CD8-positive, alpha-beta memory T cell (primary cell): Measurements from ENCODE around the gene SOAT2. TPM values are rescaled to one million over a fixed set of nuclear protein-coding genes. Genes with fewer than 3 reads are reported as not detected.
A peak's percentile ranks its signal among the peaks of the same experiment; 100 is the strongest.

Experiments
- CTCF ChIA-PET: fragments of 350-600 bp; sonication (Branson Sonifier 250); formaldehyde crosslinking; loops from one replicate; lab custom pipeline; 2021; ENCODE audit warnings: antibody characterized with exemption; lab: Charles Lee
- POLR2A ChIA-PET: fragments of 350-600 bp; sonication (Branson Sonifier 250); formaldehyde crosslinking; loops from one replicate; lab custom pipeline; 2021; ENCODE audit warnings: antibody characterized with exemption; lab: Charles Lee
- DNase-seq, 5 donors: peaks; one replicate each; pipeline versions ENCODE4 v3.0.0 to v3.0.0-alpha.2; 2020 to 2022; ENCODE audit warnings: mixed read lengths in 1 of 5
- H3K27ac ChIP-seq: one replicate; pipeline ENCODE4 v1.7.0; 2013; ENCODE audit warnings: low read depth, mild to moderate bottlenecking, low read length, moderate library complexity
- H3K27me3 ChIP-seq: 2 replicates; pipeline ENCODE4 v1.7.0; 2013; ENCODE audit warnings: low read length, mild to moderate bottlenecking; ENCODE audit not compliant: insufficient read depth, poor library complexity, severe bottlenecking
- H3K36me3 ChIP-seq: 2 replicates; pipeline ENCODE4 v1.7.0; 2013; ENCODE audit warnings: mild to moderate bottlenecking, low read length, moderate library complexity; ENCODE audit not compliant: insufficient read depth
- H3K4me1 ChIP-seq: 2 replicates; pipeline ENCODE4 v1.7.0; 2013; ENCODE audit warnings: mild to moderate bottlenecking, low read length, moderate library complexity; ENCODE audit not compliant: insufficient read depth
- H3K4me3 ChIP-seq: 2 replicates; pipeline ENCODE4 v1.7.0; 2013; ENCODE audit warnings: mild to moderate bottlenecking, low read length
- H3K9me3 ChIP-seq: 2 replicates; pipeline ENCODE4 v1.7.0; 2013; ENCODE audit warnings: mild to moderate bottlenecking, low read length
- H3K27ac Mint-ChIP-seq, 8 donors: one replicate each; pipeline ENCODE4 v1.8.0; 2020 to 2021; ENCODE audit warnings: mixed read lengths in 8 of 8, mild to moderate bottlenecking in 6 of 8, inconsistent platforms in 3 of 8, moderate library complexity in 3 of 8
- H3K27me3 Mint-ChIP-seq, 2 donors: one replicate each; pipeline ENCODE4 v1.8.0; 2020 to 2021; ENCODE audit warnings: mixed read lengths in 2 of 2, mild to moderate bottlenecking in 1 of 2, moderate library complexity in 1 of 2
- H3K36me3 Mint-ChIP-seq, 3 donors: one replicate each; pipeline ENCODE4 v1.8.0; 2020 to 2021; ENCODE audit warnings: mixed read lengths in 3 of 3, inconsistent platforms in 1 of 3, mild to moderate bottlenecking in 1 of 3
- H3K4me1 Mint-ChIP-seq, 3 donors: one replicate each; pipeline ENCODE4 v1.8.0; 2020 to 2021; ENCODE audit warnings: mixed read lengths in 3 of 3, inconsistent platforms in 1 of 3, mild to moderate bottlenecking in 1 of 3
- H3K4me3 Mint-ChIP-seq, 7 donors: one replicate each; pipeline ENCODE4 v1.8.0; 2020 to 2021; ENCODE audit warnings: mixed read lengths in 7 of 7, mild to moderate bottlenecking in 6 of 7, moderate library complexity in 4 of 7, inconsistent platforms in 2 of 7
- H3K9me3 Mint-ChIP-seq, 5 donors: one replicate each; pipeline ENCODE4 v1.8.0; 2020 to 2022; ENCODE audit warnings: mixed read lengths in 5 of 5, mild to moderate bottlenecking in 3 of 5, moderate library complexity in 2 of 5, inconsistent platforms in 1 of 5
- polyA plus RNA-seq: library from polyadenylated mRNA; unstranded; fragments of 300-500 nt; fragmentation: Illumina TruSeq; gene quantifications from one replicate; pipeline ENCODE4 v1.2.3, GENCODE V29; 2021
- total RNA-seq, 2 experiments: library from RNA; stranded (reverse); gene quantifications; one replicate each; pipeline ENCODE4 v1.2.3, GENCODE V29; 2021

SOAT2 gene
- total and polyA plus RNA-seq, 3 experiments from 2014 or later: 0.48 to 1.00 (median 0.76) TPM

DNA sequence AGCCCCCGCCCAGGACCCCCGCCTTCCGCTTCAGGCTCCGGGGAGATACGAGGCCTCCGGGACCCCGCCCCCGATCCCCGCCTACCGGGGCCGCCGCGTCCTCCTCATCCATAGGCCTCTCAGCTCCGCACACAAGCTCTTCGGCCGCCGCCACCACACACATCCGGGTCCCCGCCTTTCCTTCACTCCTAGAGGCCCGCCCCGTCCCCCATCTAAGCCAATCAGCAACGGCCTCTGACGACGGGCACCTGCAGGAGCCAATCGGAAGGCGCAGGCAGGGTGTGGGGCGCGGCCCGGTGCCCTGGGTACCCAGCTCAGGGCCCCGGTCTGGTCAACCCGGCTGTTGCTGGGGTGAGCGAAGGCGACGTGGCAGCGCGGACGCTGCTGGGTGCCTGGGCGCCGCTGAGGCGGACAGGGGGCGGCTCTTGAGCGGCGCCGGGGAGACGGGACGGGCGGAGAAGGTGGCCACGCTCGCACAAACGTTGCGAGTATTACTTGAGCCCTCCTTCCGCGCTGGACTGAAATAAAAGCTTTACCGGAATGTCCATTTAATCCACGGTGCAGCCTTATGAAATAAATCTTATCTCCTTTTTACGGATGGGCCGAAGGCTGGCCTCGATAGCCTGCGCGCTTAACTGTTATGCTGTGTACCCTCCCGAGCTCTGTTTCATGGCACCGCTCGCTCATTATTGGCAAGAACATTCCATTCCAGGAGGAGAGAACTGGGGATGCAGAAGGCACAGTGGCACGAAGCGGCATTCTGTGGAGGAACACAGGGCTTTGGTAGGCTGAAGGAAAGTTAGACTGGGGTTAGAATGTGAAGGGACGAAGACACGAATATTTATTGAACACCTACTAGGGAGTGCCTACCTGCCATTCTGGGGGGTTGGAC is 23.8 kb upstream of the SOAT2 start, which contains the start of gene SPRYD3:
Gene SPRYD3, minus strand, starts transcription at position 165 of the 892 bp plus-strand sequence. Its CDS starts 57 bp downstream, at position 108.
- ChIA-PET CTCF (interaction anchor here (0.7 to 6.2 kb wide), 9 partner anchors 14 to 242 kb away, joined by 3 to 55 read pairs (median 8); partner anchors contain the start of genes AAAS, IGFBP6 and SOAT2), POLR2A (interaction anchor here (0.6 to 2.2 kb wide), 15 partner anchors 12 to 422 kb away, joined by 3 to 18 read pairs (median 6); partner anchors contain the start of genes AAAS, CSAD, EIF4B and IGFBP6)
- Histone ChIP-seq H3K4me3 (peak within 1 kb of the TSS; percentile 87), H3K9me3 (no peaks in the 10 kb centered on the region), H3K4me1 (peaks cover 21% of the 10 kb centered on the region), H3K27me3 (no peaks in the 10 kb centered on the region), H3K27ac (peak within 1 kb of the TSS; percentile 84), H3K36me3 (peaks cover 17% of the 10 kb centered on the region)
- H3K4me3 Mint-ChIP-seq: peak within 1 kb of the TSS; percentile 85 to 95 (median 91)
- peaks cover 0 to 1% of the 10 kb centered on the region in 2 donors for H3K27me3 Mint-ChIP-seq
- H3K36me3 Mint-ChIP-seq: peaks cover 0 to 43% (median 0%) of the 10 kb centered on the region in 3 donors
- peaks cover 38 to 61% (median 50%) of the 10 kb centered on the region in 3 donors for H3K4me1 Mint-ChIP-seq
- DNase-seq: peak; percentile 95 to 98 (median 96)
- no peaks in the 10 kb centered on the region for H3K9me3 Mint-ChIP-seq
- peak within 1 kb of the TSS; percentile 83 to 98 (median 93) for H3K27ac Mint-ChIP-seq

DNA sequence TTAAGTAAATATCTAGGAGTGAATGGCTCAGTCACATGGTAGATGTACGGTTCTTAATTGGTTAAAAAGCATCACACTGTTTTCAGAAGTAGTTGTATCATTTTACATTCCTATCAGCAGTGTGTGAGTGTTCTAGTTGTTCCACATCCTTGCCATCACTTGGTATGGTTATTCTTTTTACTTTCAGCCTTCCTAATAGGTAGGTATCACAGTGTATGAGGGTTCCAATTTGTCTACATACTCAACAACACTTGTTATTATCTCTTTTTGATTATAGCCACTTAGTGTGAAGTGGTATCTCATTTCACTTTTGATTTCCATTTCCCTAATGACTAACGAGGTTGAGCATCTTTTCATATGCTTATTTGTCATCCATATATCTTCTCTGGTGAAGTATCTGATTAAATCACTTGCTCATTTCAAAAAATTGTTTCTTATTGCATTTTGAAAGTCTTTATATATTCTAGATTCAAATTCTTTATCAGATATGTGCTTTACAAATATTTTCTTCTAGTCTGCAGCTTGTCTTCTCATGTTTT is 20.6 kb upstream of the SOAT2 start:
- CTCF ChIA-PET: interaction anchor here (4.2 to 6.2 kb wide), 2 partner anchors 16 to 17 kb away, joined by 24 to 55 read pairs; partner anchors contain the start of gene IGFBP6
- Mint-ChIP-seq H3K27ac (no peak overlapping the region), H3K9me3 (no peaks in the 10 kb centered on the region)

DNA sequence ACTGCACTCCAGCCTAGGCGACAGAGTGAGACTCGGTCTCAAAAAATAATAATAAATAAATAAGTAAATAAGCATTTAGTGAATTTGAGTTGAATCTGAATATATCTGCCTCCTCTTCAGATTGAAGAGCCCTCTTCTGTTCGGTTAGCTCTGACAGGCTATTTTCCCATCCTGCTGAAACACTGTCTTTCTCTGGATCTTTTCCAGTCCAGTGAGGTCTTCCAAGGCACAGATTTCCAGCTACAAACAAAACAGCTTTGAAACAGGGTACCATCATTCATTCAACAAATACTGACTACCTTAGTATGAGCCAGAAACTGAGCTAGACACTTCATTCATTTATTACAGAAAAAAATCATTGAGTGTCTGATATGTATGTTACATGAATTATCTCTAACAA is 16.9 kb upstream of the SOAT2 start:
- Histone ChIP-seq H3K27me3 (no peaks in the 10 kb centered on the region), H3K4me1 (no peaks in the 10 kb centered on the region), H3K36me3 (no peaks in the 10 kb centered on the region), H3K4me3 (no peak overlapping the region), H3K27ac (no peak overlapping the region), H3K9me3 (no peaks in the 10 kb centered on the region)
- H3K36me3 Mint-ChIP-seq: no peaks in the 10 kb centered on the region
- CTCF ChIA-PET: interaction anchor here (3.4 to 4.2 kb wide), 2 partner anchors 12 to 20 kb away, joined by 15 to 24 read pairs; partner anchors contain the start of gene IGFBP6
- POLR2A ChIA-PET: no interaction called here
- H3K4me3 Mint-ChIP-seq: no peak overlapping the region
- H3K27me3 Mint-ChIP-seq: peaks cover 0 to 6% of the 10 kb centered on the region in 2 donors
- H3K4me1 Mint-ChIP-seq: no peaks in the 10 kb centered on the region
- DNase-seq: no peak
- no peak overlapping the region for H3K27ac Mint-ChIP-seq
- H3K9me3 Mint-ChIP-seq: no peaks in the 10 kb centered on the region

More for the DNA sequence above, 20.6 kb upstream of the SOAT2 start:
- no peaks in the 10 kb centered on the region for H3K27me3 ChIP-seq
- H3K4me1 ChIP-seq: peaks cover 16% of the 10 kb centered on the region
- H3K27ac ChIP-seq: no peak overlapping the region
- POLR2A ChIA-PET: no interaction called here
- H3K36me3 Mint-ChIP-seq: peaks cover 0 to 10% (median 0%) of the 10 kb centered on the region in 3 donors
- no peaks in the 10 kb centered on the region for H3K36me3 ChIP-seq
- H3K4me3 Mint-ChIP-seq: peak overlapping the region in 1 of 7 donors; percentile 0
- peaks cover 1 to 6% of the 10 kb centered on the region in 2 donors for H3K27me3 Mint-ChIP-seq
- DNase-seq: no peak
- no peak overlapping the region for H3K4me3 ChIP-seq
- no peaks in the 10 kb centered on the region for H3K9me3 ChIP-seq
- peaks cover 18 to 28% (median 23%) of the 10 kb centered on the region in 3 donors for H3K4me1 Mint-ChIP-seq

DNA sequence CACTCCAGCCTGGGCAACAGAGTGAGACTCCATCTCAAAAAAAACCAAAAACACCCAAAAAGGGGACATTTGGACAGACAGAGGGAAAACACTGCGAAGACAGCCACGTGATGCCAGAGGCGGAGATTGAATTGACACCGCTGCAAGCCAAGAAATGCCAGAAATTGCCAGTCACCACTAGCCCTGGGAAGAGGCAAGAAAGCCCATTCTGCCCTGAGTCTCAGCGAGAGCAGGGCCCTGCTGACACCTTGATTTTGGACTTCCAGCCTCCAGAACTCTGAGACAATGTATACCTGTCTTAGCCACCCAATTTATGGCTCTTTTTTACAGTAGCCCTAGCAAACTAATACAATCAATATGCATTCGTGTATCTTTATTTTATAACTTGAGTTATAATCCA is 13.2 kb upstream of the SOAT2 start:
- H3K4me3 ChIP-seq: no peak overlapping the region
- H3K27ac Mint-ChIP-seq: no peak overlapping the region
- H3K4me1 Mint-ChIP-seq: no peaks in the 10 kb centered on the region
- POLR2A ChIA-PET: no interaction called here
- no peak for DNase-seq
- H3K36me3 ChIP-seq: no peaks in the 10 kb centered on the region
- H3K4me1 ChIP-seq: no peaks in the 10 kb centered on the region
- H3K27me3 ChIP-seq: no peaks in the 10 kb centered on the region
- H3K4me3 Mint-ChIP-seq: no peak overlapping the region
- H3K27me3 Mint-ChIP-seq: peaks cover 1 to 9% of the 10 kb centered on the region in 2 donors
- no peaks in the 10 kb centered on the region for H3K36me3 Mint-ChIP-seq
- H3K27ac ChIP-seq: no peak overlapping the region
- no peaks in the 10 kb centered on the region for H3K9me3 ChIP-seq
- CTCF ChIA-PET: interaction anchor here (0.7 to 14.7 kb wide), 3 partner anchors 9 to 262 kb away, joined by 3 to 243 read pairs (median 3); no protein-coding TSS in a partner anchor
- H3K9me3 Mint-ChIP-seq: no peaks in the 10 kb centered on the region

DNA sequence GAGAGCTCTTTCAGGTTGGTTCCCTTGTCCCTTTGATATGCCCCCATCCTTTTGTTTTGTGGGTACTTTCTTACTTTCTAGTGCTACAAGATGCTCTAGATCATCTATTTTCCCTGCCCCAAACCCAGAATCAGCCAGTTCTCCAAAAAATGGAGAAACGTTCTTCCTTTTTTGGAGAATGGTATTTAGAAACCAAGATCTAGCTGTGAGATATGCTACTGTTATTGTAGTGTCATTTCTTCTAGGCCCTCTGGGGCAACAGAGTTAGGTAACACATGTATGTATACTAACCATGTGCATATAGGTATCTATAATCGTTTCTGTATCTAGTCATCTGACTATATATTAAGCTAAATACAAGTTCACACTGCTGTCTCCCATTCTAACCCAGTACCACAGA is 12.7 kb upstream of the SOAT2 start:
- no peaks in the 10 kb centered on the region for H3K9me3 ChIP-seq
- Mint-ChIP-seq H3K27ac (no peak overlapping the region), H3K9me3 (no peaks in the 10 kb centered on the region), H3K4me1 (no peaks in the 10 kb centered on the region), H3K27me3 (peaks cover 1 to 8% of the 10 kb centered on the region in 2 donors), H3K4me3 (no peak overlapping the region), H3K36me3 (no peaks in the 10 kb centered on the region)
- no peak overlapping the region for H3K4me3 ChIP-seq
- POLR2A ChIA-PET: no interaction called here
- no peak for DNase-seq
- H3K4me1 ChIP-seq: no peaks in the 10 kb centered on the region
- H3K27me3 ChIP-seq: no peaks in the 10 kb centered on the region
- no peaks in the 10 kb centered on the region for H3K36me3 ChIP-seq
- CTCF ChIA-PET: interaction anchor here (0.7 to 14.7 kb wide), 3 partner anchors 10 to 262 kb away, joined by 3 to 243 read pairs (median 3); no protein-coding TSS in a partner anchor
- H3K27ac ChIP-seq: no peak overlapping the region

DNA sequence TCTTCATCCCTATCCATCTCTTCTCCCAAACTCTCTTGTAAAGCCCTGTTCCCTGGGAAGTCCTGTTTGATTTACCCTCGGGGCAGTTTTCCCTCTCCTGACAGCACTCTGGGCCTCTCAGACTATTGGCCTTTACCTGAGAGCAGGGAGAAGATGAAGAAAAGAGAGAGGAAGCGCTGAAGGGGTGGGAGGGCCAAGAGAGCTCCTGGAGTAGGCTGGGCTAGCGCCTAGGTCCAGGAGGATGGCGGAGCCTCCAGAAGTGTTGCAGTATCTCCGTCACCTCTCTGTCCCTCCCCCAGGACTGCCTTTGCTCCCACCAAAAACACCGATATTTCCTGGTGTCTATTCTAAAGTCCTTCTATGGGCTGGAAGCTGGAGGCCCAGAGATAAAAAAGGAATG is 11.5 kb upstream of the SOAT2 start:
- H3K4me1 Mint-ChIP-seq: peaks cover 0 to 7% (median under 1%) of the 10 kb centered on the region in 3 donors
- H3K27ac ChIP-seq: no peak overlapping the region
- peaks cover 3 to 6% of the 10 kb centered on the region in 2 donors for H3K27me3 Mint-ChIP-seq
- H3K36me3 Mint-ChIP-seq: no peaks in the 10 kb centered on the region
- no peaks in the 10 kb centered on the region for H3K9me3 ChIP-seq
- H3K9me3 Mint-ChIP-seq: no peaks in the 10 kb centered on the region
- peaks cover under 1% of the 10 kb centered on the region for H3K4me1 ChIP-seq
- no peak overlapping the region for H3K4me3 ChIP-seq
- H3K4me3 Mint-ChIP-seq: no peak overlapping the region
- no peaks in the 10 kb centered on the region for H3K36me3 ChIP-seq
- DNase-seq: no peak
- peak overlapping the region in 1 of 8 donors; percentile 73 for H3K27ac Mint-ChIP-seq
- H3K27me3 ChIP-seq: no peaks in the 10 kb centered on the region
- POLR2A ChIA-PET: interaction anchor here (0.6 kb wide), 1 partner anchor 13 kb away, joined by 3 read pairs; the partner anchor contains the start of gene SPRYD3
- CTCF ChIA-PET: interaction anchor here (1.4 to 14.7 kb wide), 2 partner anchors 11 to 27 kb away, joined by 3 to 243 read pairs; no protein-coding TSS in a partner anchor

DNA sequence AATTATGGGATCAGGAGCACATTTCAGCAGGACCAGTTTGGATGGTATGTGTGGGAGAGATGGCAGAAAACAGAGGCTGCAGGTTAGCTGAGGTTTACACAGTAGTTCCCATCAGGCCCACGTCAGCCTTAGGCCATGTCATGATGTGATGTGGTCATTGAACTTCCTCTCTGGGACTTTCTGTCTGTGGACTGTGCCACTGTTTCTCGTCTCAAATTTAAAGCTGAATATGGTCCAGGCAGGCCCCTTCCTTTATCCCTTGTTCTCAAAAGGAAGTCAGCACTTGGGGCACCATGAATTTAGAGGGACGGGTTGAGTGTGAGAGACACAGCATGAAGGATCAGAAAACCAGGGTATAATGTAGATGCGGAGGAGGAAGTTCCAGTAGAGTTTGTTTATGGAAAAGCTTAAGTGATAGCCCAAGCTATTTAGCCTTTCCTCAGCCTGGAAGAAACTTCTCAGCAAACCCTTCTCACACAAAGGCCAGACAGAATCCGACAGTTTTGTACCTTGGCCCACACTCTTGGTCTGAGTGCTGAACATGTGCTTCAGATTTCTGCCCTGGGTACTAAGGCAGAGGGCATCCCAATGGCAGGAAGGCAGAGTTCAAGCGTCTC is 9.4 kb upstream of the SOAT2 start:
- H3K4me1 ChIP-seq: peaks cover 19% of the 10 kb centered on the region
- ChIA-PET CTCF (interaction anchor here (0.8 to 14.7 kb wide), 2 partner anchors 9 to 29 kb away, joined by 4 to 243 read pairs; partner anchors contain the start of gene SOAT2), POLR2A (interaction anchor here (0.9 kb wide), 1 partner anchor 9 kb away, joined by 3 read pairs; no protein-coding TSS in a partner anchor)
- H3K4me1 Mint-ChIP-seq: peaks cover 11 to 27% (median 15%) of the 10 kb centered on the region in 3 donors
- no peaks in the 10 kb centered on the region for H3K9me3 ChIP-seq
- H3K4me3 ChIP-seq: no peak overlapping the region
- peak overlapping the region in 3 of 8 donors; percentile 38 to 75 (median 70) for H3K27ac Mint-ChIP-seq
- no peaks in the 10 kb centered on the region for H3K9me3 Mint-ChIP-seq
- no peaks in the 10 kb centered on the region for H3K27me3 ChIP-seq
- no peaks in the 10 kb centered on the region for H3K36me3 Mint-ChIP-seq
- no peak for DNase-seq
- peak overlapping the region in 1 of 7 donors; percentile 55 for H3K4me3 Mint-ChIP-seq
- H3K27me3 Mint-ChIP-seq: peaks cover 3% of the 10 kb centered on the region in 2 donors
- no peaks in the 10 kb centered on the region for H3K36me3 ChIP-seq
- H3K27ac ChIP-seq: no peak overlapping the region
